ENCODE measurements around the gene ASB14. TPM values are rescaled to one million over a fixed set of nuclear protein-coding genes. Genes with fewer than 3 reads are reported as not detected.
"Not testable (repeated sequence)": the region's sequence is repeated elsewhere in the genome, so short reads cannot be mapped to it uniquely, and the experiment has no call there.

ASB14 gene
- under 0.01 TPM in 1 of 2 replicates, not detected in the other for total RNA-seq

GRCh38 chr3:57292159-57292896 lies at the start of gene ASB14:
Gene ASB14 (minus strand): TSS chr3:57292685. CDS start chr3:57292033, 652 bp downstream.
- no peak for DNase-seq (ENCODE audit: low read depth, low spot score)

- DNase-seq (ENCODE audit: low read depth, low spot score), result not testable (repeated sequence)
These were observed 46.7 kb upstream of the ASB14 start for GRCh38 chr3:57339071-57339642.

GRCh38 chr3:57338272-57339070 lies 46.0 kb upstream of the ASB14 start:
- DNase-seq (ENCODE audit: low read depth, low spot score), result not testable (repeated sequence)

GRCh38 chr3:57335283-57335938 lies 42.9 kb upstream of the ASB14 start:
- DNase-seq (ENCODE audit: low read depth, low spot score), result no peak

GRCh38 chr3:57331078-57331610 lies 38.7 kb upstream of the ASB14 start:
- DNase-seq (ENCODE audit: low read depth, low spot score), result no peak

GRCh38 chr3:57326498-57326897 lies 34.0 kb upstream of the ASB14 start:
- DNase-seq (ENCODE audit: low read depth, low spot score), result not testable (repeated sequence)

GRCh38 chr3:57314204-57314603 lies 21.7 kb upstream of the ASB14 start:
- no peak for DNase-seq (ENCODE audit: low read depth, low spot score)

- DNase-seq (ENCODE audit: low read depth, low spot score), result no peak
These were observed 17.4 kb upstream of the ASB14 start for GRCh38 chr3:57309769-57310360.

- DNase-seq (ENCODE audit: low read depth, low spot score), result not testable (repeated sequence)
These were observed 11.0 kb upstream of the ASB14 start for GRCh38 chr3:57303520-57303919.

- no peak for DNase-seq (ENCODE audit: low read depth, low spot score)
These were observed 5.6 kb upstream of the ASB14 start for GRCh38 chr3:57298041-57298440.

- DNase-seq (ENCODE audit: low read depth, low spot score), result no peak
These were observed 527 bp upstream of the ASB14 start for GRCh38 chr3:57292897-57293526.

- no peak for DNase-seq (ENCODE audit: low read depth, low spot score)
These were observed 4.1 kb downstream of the ASB14 start for GRCh38 chr3:57288403-57288802.

- DNase-seq (ENCODE audit: low read depth, low spot score), result no peak
These were observed 5.3 kb downstream of the ASB14 start for GRCh38 chr3:57287205-57287604.

GRCh38 chr3:57283334-57283733 lies 9.2 kb downstream of the ASB14 start:
- no peak for DNase-seq (ENCODE audit: low read depth, low spot score)

GRCh38 chr3:57281715-57282114 lies 10.8 kb downstream of the ASB14 start:
- no peak for DNase-seq (ENCODE audit: low read depth, low spot score)

- no peak for DNase-seq (ENCODE audit: low read depth, low spot score)
These were observed 12.8 kb downstream of the ASB14 start for GRCh38 chr3:57279685-57280084.

- no peak for DNase-seq (ENCODE audit: low read depth, low spot score)
These were observed 14.2 kb downstream of the ASB14 start for GRCh38 chr3:57278237-57278636.

- DNase-seq (ENCODE audit: low read depth, low spot score), result no peak
These were observed 17.1 kb downstream of the ASB14 start for GRCh38 chr3:57275393-57275792.

- DNase-seq (ENCODE audit: low read depth, low spot score), result no peak
These were observed 17.6 kb downstream of the ASB14 start for GRCh38 chr3:57274845-57275244.

- no peak for DNase-seq (ENCODE audit: low read depth, low spot score)
These were observed 24.1 kb downstream of the ASB14 start for GRCh38 chr3:57268416-57268815.

- no peak for DNase-seq (ENCODE audit: low read depth, low spot score)
These were observed 30.6 kb downstream of the ASB14 start for GRCh38 chr3:57261929-57262328.

All from pulmonary artery endothelial cell (primary cell).